Stimulated activated CD4-positive, alpha-beta T cell treated with anti-CD3 and anti-CD28 coated beads, Interleukin-4, amount 100 ng/mL, for 48 hours (primary cell): ENCODE data around the gene GTF2H3.

Source experiments
- DNase-seq, 2 donors: peaks; one replicate each; pipeline ENCODE4 v3.0.0-alpha.2; 2020; ENCODE audit warnings: low read depth in 2 of 2

The GTF2H3 gene

GRCh38 chr12:123707466-123707865, 73.8 kb downstream of the GTF2H3 start:
- no peak for DNase-seq
